ENCODE data around the gene IFT43. TPM values are rescaled to one million over a fixed set of nuclear protein-coding genes. Genes with fewer than 3 reads are reported as not detected.

IFT43 gene
- total and polyA plus RNA-seq, 4 donors: 42.1 to 64.0 (median 53.4) TPM

DNA sequence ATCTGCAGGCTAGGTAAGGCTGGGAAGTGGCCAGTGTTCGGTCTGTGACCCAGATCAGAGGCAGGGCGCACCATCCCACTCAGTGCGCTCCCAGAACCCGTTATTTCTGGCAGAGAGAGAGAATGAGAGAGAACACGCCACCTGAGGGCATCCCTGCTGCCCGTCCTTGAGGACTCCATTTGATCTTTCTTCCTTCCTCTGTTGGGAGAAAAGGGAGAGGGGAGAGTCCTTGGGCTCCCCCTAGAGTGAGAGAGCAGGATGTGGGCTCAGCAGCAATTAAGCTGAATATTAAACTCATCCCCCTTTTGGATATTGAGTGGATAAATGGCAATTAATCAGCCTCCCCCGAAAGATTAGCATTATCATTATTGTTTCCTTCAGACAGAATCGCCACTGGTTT is 70.6 kb downstream of the IFT43 start:
- 90 to 92% methylated on average over 8 of the region's 8 CpGs for WGBS, 2 donors
- Histone ChIP-seq H3K27ac (ENCODE audit: low read depth in 1 of 2, low read length in 2 of 2) (no peak overlapping the region), H3K9me3 (ENCODE audit: control insufficient read depth, low read length) (no peaks in the 10 kb centered on the region), H3K36me3 (ENCODE audit: control insufficient read depth in 1 of 2, insufficient read depth in 2 of 2, low read length in 1 of 2) (peaks cover 0 to 5% of the 10 kb centered on the region in 2 donors), H3K4me3 (ENCODE audit: low read length in 2 of 2) (no peak overlapping the region), H3K27me3 (ENCODE audit: control insufficient read depth in 1 of 2, insufficient read depth in 2 of 2, low read length in 1 of 2) (no peaks in the 10 kb centered on the region), H3K4me1 (ENCODE audit: control insufficient read depth in 1 of 2, insufficient read depth in 2 of 2, low read length in 2 of 2) (no peaks in the 10 kb centered on the region)
- intact Hi-C loops (cut with DNase I): loop anchor here (10.0 kb wide), 2 partner anchors 151 to 329 kb away; no protein-coding TSS in a partner anchor
- ATAC-seq (ENCODE audit: low FRiP score): no peak
- DNase-seq: no peak

DNA sequence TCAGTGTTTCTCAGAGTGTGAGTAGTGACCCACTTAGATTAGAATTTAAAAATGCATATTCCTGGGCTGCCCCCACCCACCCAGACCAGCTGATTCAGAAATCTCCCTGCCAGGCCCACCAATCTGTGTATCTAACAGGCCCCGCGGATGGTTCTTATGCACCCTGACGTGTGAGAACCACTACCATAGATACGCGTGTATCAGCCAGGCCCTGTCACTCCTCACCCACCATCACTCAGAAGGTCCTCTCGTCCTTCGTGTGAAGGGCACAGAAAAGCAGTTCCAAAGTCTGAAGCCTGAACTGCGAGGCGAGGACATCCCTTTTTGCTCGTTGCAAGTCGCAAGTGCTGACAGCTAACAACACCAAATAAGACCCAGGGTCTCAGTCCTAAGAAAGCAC is 72.4 kb downstream of the IFT43 start:
- H3K36me3 ChIP-seq (ENCODE audit: control insufficient read depth in 1 of 2, insufficient read depth in 2 of 2, low read length in 1 of 2): peaks cover 0 to 5% of the 10 kb centered on the region in 2 donors
- intact Hi-C loops (cut with DNase I): loop anchor here (10.0 kb wide), 2 partner anchors 153 to 327 kb away; no protein-coding TSS in a partner anchor
- no peaks in the 10 kb centered on the region for H3K4me1 ChIP-seq (ENCODE audit: control insufficient read depth in 1 of 2, insufficient read depth in 2 of 2, low read length in 2 of 2)
- ATAC-seq (ENCODE audit: low FRiP score) (no peak), DNase-seq (no peak)
- no peaks in the 10 kb centered on the region for H3K9me3 ChIP-seq (ENCODE audit: control insufficient read depth, low read length)
- H3K27ac ChIP-seq (ENCODE audit: low read depth in 1 of 2, low read length in 2 of 2): no peak overlapping the region
- WGBS, 2 donors: 88 to 91% methylated on average over 11 of the region's 11 CpGs
- no peaks in the 10 kb centered on the region for H3K27me3 ChIP-seq (ENCODE audit: control insufficient read depth in 1 of 2, insufficient read depth in 2 of 2, low read length in 1 of 2)
- H3K4me3 ChIP-seq (ENCODE audit: low read length in 2 of 2): no peak overlapping the region

- intact Hi-C loops (cut with DNase I): no loop called here
- peaks cover 1% of the 10 kb centered on the region for H3K9me3 ChIP-seq (ENCODE audit: control insufficient read depth, low read length)
- 83 to 87% methylated on average over 3 of the region's 3 CpGs for WGBS, 2 donors
- no peak for ATAC-seq (ENCODE audit: low FRiP score)
- H3K27ac ChIP-seq (ENCODE audit: low read depth in 1 of 2, low read length in 2 of 2): no peak overlapping the region
- DNase-seq: no peak
- H3K27me3 ChIP-seq (ENCODE audit: control insufficient read depth in 1 of 2, insufficient read depth in 2 of 2, low read length in 1 of 2): no peaks in the 10 kb centered on the region
- H3K4me3 ChIP-seq (ENCODE audit: low read length in 2 of 2): no peak overlapping the region
- peaks cover 4 to 8% of the 10 kb centered on the region in 2 donors for H3K36me3 ChIP-seq (ENCODE audit: control insufficient read depth in 1 of 2, insufficient read depth in 2 of 2, low read length in 1 of 2)
- H3K4me1 ChIP-seq (ENCODE audit: control insufficient read depth in 1 of 2, insufficient read depth in 2 of 2, low read length in 2 of 2): no peaks in the 10 kb centered on the region
Observed at GRCh38 chr14:76063327-76063726, 77.8 kb downstream of the IFT43 start.

GRCh38 chr14:76065519-76065918 is 80.0 kb downstream of the IFT43 start:
- Histone ChIP-seq H3K27me3 (ENCODE audit: control insufficient read depth in 1 of 2, insufficient read depth in 2 of 2, low read length in 1 of 2) (no peaks in the 10 kb centered on the region), H3K27ac (ENCODE audit: low read depth in 1 of 2, low read length in 2 of 2) (no peak overlapping the region), H3K4me1 (ENCODE audit: control insufficient read depth in 1 of 2, insufficient read depth in 2 of 2, low read length in 2 of 2) (no peaks in the 10 kb centered on the region), H3K9me3 (ENCODE audit: control insufficient read depth, low read length) (peaks cover 1% of the 10 kb centered on the region), H3K4me3 (ENCODE audit: low read length in 2 of 2) (no peak overlapping the region), H3K36me3 (ENCODE audit: control insufficient read depth in 1 of 2, insufficient read depth in 2 of 2, low read length in 1 of 2) (peaks cover 4 to 6% of the 10 kb centered on the region in 2 donors)
- ATAC-seq (ENCODE audit: low FRiP score) (no peak), DNase-seq (no peak)
- intact Hi-C loops (cut with DNase I): no loop called here
- 98 to 100% methylated on average over 3 of the region's 3 CpGs for WGBS, 2 donors

GRCh38 chr14:76067536-76067935 is 82.0 kb downstream of the IFT43 start:
- 56 to 84% methylated on average over 5 of the region's 5 CpGs for WGBS, 2 donors
- Histone ChIP-seq H3K4me1 (ENCODE audit: control insufficient read depth in 1 of 2, insufficient read depth in 2 of 2, low read length in 2 of 2) (no peaks in the 10 kb centered on the region), H3K27me3 (ENCODE audit: control insufficient read depth in 1 of 2, insufficient read depth in 2 of 2, low read length in 1 of 2) (no peaks in the 10 kb centered on the region), H3K36me3 (ENCODE audit: control insufficient read depth in 1 of 2, insufficient read depth in 2 of 2, low read length in 1 of 2) (peaks cover 4 to 10% of the 10 kb centered on the region in 2 donors), H3K4me3 (ENCODE audit: low read length in 2 of 2) (no peak overlapping the region), H3K9me3 (ENCODE audit: control insufficient read depth, low read length) (peaks cover 1% of the 10 kb centered on the region), H3K27ac (ENCODE audit: low read depth in 1 of 2, low read length in 2 of 2) (no peak overlapping the region)
- DNase-seq: no peak
- intact Hi-C loops (cut with DNase I): no loop called here
- ATAC-seq (ENCODE audit: low FRiP score): no peak

DNA sequence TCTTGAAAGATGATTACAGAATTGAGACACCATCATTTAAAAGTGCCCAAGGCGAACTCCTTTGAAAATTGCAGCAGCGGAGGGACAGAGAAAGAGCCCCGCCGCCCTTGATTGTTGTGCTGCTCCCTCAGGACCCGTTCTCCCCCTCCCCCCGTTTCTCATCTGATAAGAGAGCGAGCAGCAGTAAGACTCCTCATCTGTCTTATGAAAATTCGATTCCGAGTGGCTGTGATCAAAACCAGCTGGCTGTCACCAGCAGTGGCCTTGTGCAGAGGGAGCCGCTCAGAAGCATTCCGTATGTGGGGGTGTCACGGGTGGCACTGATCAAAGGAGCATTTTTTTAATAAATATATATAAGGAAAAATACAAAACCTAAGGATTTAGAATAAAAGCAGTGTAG is 88.2 kb downstream of the IFT43 start:
- Histone ChIP-seq H3K27me3 (ENCODE audit: control insufficient read depth in 1 of 2, insufficient read depth in 2 of 2, low read length in 1 of 2) (no peaks in the 10 kb centered on the region), H3K4me3 (ENCODE audit: low read length in 2 of 2) (no peak overlapping the region), H3K4me1 (ENCODE audit: control insufficient read depth in 1 of 2, insufficient read depth in 2 of 2, low read length in 2 of 2) (no peaks in the 10 kb centered on the region), H3K36me3 (ENCODE audit: control insufficient read depth in 1 of 2, insufficient read depth in 2 of 2, low read length in 1 of 2) (peaks cover 3 to 8% of the 10 kb centered on the region in 2 donors), H3K27ac (ENCODE audit: low read depth in 1 of 2, low read length in 2 of 2) (no peak overlapping the region), H3K9me3 (ENCODE audit: control insufficient read depth, low read length) (no peaks in the 10 kb centered on the region)
- intact Hi-C loops (cut with DNase I): no loop called here
- ATAC-seq (ENCODE audit: low FRiP score) (no peak), DNase-seq (no peak)
- WGBS, 2 donors: 75 to 77% methylated on average over 12 of the region's 12 CpGs

- WGBS, 2 donors: 70 to 85% methylated on average over 2 of the region's 2 CpGs
- Histone ChIP-seq H3K27me3 (ENCODE audit: control insufficient read depth in 1 of 2, insufficient read depth in 2 of 2, low read length in 1 of 2) (no peaks in the 10 kb centered on the region), H3K27ac (ENCODE audit: low read depth in 1 of 2, low read length in 2 of 2) (no peak overlapping the region), H3K4me3 (ENCODE audit: low read length in 2 of 2) (no peak overlapping the region), H3K9me3 (ENCODE audit: control insufficient read depth, low read length) (no peaks in the 10 kb centered on the region), H3K36me3 (ENCODE audit: control insufficient read depth in 1 of 2, insufficient read depth in 2 of 2, low read length in 1 of 2) (peaks cover 3% of the 10 kb centered on the region in 2 donors), H3K4me1 (ENCODE audit: control insufficient read depth in 1 of 2, insufficient read depth in 2 of 2, low read length in 2 of 2) (no peaks in the 10 kb centered on the region)
- DNase-seq: no peak
- no peak for ATAC-seq (ENCODE audit: low FRiP score)
- intact Hi-C loops (cut with DNase I): no loop called here
Observed at GRCh38 chr14:76077340-76077739, 91.8 kb downstream of the IFT43 start.

- intact Hi-C loops (cut with DNase I): no loop called here
- H3K27me3 ChIP-seq (ENCODE audit: control insufficient read depth in 1 of 2, insufficient read depth in 2 of 2, low read length in 1 of 2): no peaks in the 10 kb centered on the region
- 92% methylated on average over 10 of the region's 10 CpGs for WGBS, 2 donors
- H3K4me3 ChIP-seq (ENCODE audit: low read length in 2 of 2): no peak overlapping the region
- H3K9me3 ChIP-seq (ENCODE audit: control insufficient read depth, low read length): no peaks in the 10 kb centered on the region
- H3K36me3 ChIP-seq (ENCODE audit: control insufficient read depth in 1 of 2, insufficient read depth in 2 of 2, low read length in 1 of 2): peaks cover 0 to 5% of the 10 kb centered on the region in 2 donors
- H3K4me1 ChIP-seq (ENCODE audit: control insufficient read depth in 1 of 2, insufficient read depth in 2 of 2, low read length in 2 of 2): no peaks in the 10 kb centered on the region
- ATAC-seq (ENCODE audit: low FRiP score): no peak
- no peak for DNase-seq
- no peak overlapping the region for H3K27ac ChIP-seq (ENCODE audit: low read depth in 1 of 2, low read length in 2 of 2)
Observed at GRCh38 chr14:76078501-76078900, 92.9 kb downstream of the IFT43 start.

GRCh38 chr14:76080025-76080424 is 94.5 kb downstream of the IFT43 start:
- Histone ChIP-seq H3K4me3 (ENCODE audit: low read length in 2 of 2) (no peak overlapping the region), H3K9me3 (ENCODE audit: control insufficient read depth, low read length) (no peaks in the 10 kb centered on the region), H3K27me3 (ENCODE audit: control insufficient read depth in 1 of 2, insufficient read depth in 2 of 2, low read length in 1 of 2) (no peaks in the 10 kb centered on the region), H3K27ac (ENCODE audit: low read depth in 1 of 2, low read length in 2 of 2) (no peak overlapping the region), H3K4me1 (ENCODE audit: control insufficient read depth in 1 of 2, insufficient read depth in 2 of 2, low read length in 2 of 2) (no peaks in the 10 kb centered on the region), H3K36me3 (ENCODE audit: control insufficient read depth in 1 of 2, insufficient read depth in 2 of 2, low read length in 1 of 2) (peaks cover 0 to 8% of the 10 kb centered on the region in 2 donors)
- intact Hi-C loops (cut with DNase I): no loop called here
- DNase-seq: no peak
- no peak for ATAC-seq (ENCODE audit: low FRiP score)
- 56 to 57% methylated on average over 10 of the region's 10 CpGs for WGBS, 2 donors

All from aorta (tissue), 5 donors.